HG03571 (cell line): ENCODE results near the gene GPR3.

Source experiments
- ATAC-seq: cut with Tn5 transposase; IDR thresholded peaks from one replicate; pipeline ENCODE4 v1.9.1; 2021; ENCODE audit not compliant: unreplicated experiment

GPR3 gene, protein sequence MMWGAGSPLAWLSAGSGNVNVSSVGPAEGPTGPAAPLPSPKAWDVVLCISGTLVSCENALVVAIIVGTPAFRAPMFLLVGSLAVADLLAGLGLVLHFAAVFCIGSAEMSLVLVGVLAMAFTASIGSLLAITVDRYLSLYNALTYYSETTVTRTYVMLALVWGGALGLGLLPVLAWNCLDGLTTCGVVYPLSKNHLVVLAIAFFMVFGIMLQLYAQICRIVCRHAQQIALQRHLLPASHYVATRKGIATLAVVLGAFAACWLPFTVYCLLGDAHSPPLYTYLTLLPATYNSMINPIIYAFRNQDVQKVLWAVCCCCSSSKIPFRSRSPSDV

DNA sequence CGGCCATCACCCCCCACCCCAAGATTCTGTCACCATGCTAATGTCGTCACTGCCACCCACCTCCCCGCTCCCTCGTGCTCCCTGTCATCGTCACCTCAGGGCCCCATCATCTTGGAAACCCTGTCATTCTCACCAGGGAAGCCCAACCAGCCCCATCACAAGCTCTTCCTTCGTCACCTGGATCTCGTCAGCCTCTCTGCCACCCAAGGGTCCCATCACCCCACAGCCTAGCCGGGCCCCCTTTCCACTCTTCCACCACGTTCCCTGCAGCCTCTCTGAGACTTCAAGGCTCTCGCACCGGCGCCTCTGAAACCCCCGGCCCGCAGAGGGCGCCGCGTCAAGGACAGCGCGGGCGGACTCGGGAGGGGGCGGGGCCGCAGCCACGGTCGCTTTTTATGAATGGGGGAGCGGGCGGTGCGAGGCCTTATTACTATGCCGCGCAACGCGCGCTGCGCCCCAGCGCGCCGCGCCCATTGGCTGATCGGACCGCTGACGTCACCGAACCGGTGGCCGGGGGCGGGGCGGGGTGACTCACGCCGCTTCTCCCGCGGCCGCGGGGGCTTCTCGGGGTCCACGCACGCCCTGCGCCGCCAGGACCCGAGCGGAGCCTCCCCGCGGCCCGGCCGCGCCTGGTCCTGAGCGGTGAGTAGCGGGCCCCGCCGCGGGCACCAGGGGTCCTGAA is at the start of gene GPR3:
GPR3 (plus strand) TSS at position 527 of the 682 bp plus-strand sequence. CDS start 1,177 bp downstream, outside the sequence.
- peak; percentile 65 for ATAC-seq

DNA sequence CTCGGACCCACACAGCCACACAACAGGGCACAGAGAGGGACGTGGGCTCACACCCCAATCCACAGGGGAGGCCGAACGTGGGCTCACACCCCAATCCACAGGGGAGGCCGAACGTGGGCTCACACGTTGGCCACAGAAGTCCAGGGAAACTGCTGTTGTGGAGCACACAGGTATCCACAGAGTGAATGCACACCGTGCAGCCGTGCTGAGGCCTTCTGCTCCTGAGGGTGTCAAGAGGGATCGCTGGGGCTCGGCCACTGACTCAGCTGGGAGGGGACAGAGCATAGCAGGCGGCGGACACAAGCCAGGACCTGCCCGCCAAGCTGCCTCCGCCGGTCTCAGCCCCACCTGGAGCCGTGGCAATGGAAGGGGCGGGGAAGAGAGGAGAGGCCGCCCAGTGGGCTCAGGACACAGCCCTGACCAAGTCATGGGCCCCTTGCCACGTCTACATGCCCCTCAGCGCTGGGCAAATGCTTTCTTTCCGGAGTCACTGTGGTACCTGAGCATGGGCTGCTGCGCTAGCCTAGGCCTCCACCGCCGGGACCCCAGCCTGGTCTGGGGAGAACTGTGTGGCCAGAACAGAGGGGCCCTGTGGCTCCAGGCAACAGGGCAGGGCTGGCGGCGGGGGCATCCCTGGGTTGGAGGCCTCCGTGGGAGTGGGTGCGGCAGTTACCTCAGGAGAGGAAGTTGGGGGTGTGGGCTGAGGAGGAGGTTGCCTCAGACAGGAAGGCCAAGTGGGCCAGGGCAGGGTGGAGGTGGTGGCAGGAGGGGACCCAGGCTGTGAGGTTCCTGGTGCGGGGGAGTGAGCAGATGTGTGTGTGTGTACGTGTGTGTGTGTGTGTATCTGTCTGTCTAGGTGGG is 49.4 kb upstream of the GPR3 start:
- ATAC-seq, result no peak

DNA sequence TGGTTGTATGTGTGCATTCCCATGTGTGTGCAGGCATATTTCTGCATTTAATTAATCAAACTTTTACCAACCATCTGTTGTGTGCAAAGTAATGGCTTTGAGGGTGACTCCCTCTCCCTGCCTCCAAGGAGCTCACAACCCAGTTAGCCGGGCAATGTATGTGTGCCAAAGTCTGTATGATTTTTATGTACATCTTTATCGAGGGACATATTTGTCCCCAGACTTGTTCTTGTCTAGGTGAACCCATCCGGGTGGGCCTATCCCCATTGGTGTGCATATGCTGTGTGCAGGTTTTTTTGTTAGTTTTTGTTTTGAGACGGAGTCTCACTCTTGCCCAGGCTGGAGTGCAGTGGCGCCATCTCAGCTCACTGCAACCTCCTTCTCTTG is 48.8 kb upstream of the GPR3 start:
- no peak for ATAC-seq

DNA sequence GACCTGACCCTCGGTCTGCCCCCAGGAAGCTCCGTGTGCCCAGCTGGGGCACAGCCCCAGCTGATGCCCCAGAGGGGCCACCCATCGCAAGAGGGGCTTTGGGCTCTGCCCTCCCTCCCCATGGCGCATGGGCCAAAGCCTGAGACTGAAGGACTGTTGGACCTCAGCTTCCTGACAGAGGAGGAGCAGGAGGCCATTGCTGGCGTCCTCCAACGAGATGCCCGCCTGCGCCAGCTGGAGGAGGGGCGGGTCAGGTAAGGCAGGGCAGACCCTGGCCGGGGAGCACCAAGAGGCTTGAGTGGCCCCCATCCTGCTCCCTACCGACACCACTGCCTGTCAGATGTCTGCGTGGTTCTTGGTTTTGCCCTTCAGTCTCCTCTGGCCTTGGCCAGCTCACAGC is 47.1 kb upstream of the GPR3 start:
- no peak for ATAC-seq

DNA sequence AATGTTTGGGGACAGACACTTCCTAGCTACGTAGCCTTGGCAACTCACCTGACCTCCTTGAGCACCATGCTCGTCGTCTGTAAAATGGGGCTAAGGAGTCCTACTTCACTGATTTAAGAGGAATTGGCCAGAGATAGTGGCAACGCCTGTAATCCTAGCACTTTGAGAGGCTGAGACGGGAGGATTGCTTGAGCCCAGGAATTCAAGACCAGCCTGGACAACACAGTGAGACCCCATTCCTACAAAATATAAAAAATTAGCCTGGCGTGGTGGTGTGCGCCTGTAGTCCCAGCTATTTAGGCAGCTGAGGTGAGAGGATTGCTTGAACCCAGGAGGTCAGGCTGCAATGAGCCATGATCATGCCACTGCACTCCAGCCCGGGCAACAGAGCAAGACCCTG is 46.1 kb upstream of the GPR3 start:
- ATAC-seq, result no peak

DNA sequence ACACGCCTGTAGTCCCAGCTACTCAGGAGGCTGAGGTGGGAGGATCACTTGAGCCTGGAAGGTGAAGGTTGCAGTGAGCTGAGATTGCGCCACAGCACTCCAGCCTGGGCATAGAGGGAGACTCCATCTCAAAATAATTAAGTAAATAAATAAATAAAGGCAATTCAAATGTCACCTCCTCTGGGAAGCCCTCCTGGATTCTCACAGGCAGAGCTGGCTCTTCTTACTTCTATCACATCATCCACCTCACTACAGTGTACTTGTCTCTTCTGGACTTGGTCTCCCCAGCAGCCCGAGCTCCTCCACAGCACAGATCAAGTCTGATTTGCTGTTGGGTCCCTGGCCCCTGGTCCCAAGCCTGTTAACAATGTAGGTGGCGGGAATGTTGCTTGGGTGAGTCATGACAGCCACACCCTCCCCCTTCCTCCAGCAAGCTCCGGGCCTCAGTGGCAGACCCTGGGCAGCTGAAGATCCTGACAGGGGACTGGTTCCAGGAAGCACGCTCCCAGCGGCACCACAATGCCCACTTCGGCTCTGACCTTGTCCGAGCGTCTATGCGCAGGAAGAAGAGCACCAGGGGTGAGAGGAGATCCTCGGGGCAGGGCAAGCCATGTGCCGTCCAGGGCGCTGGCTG is 45.3 kb upstream of the GPR3 start:
- no peak for ATAC-seq

DNA sequence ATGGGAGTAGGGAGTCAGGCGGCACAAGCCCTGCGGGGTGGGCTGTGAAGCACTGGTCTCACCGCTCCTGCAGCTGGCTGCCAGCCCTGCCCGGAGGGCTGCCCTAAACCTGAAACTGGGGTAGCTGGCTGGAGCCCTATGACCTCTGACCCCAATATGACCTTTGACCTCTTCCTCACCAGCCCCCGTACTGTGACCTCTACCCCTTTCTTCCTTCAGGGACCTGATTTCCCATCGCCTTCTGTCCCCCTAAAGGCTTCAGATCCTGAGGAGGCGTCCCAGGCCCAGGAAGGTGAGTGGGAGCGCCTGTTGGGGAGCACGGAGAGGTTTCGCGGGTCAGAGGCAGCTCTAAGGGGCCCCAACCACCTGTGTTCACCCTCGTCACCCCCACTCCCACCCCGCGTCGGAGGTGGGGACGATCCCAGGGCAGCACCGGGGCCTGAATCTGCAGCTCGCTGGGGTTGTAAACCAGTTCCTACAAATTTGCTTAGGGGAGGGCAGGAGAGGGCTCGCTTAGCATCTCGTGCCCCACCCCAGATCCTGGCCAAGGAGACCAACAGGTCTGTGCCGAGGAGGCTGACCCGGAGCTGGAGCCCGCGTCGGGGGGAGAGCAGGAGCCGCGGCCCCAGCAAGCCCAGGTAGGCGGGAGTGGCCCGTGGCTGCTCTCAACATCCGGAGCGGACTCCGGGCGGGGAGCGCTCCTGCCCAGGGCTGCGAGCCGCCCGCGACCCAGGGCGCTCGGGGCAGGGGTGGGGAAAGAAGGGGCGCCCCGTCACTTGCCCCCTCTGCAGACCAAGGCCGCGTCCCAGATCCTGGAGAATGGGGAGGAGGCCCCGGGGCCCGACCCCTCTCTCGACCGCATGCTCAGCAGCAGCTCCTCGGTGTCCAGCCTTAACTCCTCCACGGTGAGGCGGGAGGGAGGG is 43.3 kb upstream of the GPR3 start:
- no peak for ATAC-seq

DNA sequence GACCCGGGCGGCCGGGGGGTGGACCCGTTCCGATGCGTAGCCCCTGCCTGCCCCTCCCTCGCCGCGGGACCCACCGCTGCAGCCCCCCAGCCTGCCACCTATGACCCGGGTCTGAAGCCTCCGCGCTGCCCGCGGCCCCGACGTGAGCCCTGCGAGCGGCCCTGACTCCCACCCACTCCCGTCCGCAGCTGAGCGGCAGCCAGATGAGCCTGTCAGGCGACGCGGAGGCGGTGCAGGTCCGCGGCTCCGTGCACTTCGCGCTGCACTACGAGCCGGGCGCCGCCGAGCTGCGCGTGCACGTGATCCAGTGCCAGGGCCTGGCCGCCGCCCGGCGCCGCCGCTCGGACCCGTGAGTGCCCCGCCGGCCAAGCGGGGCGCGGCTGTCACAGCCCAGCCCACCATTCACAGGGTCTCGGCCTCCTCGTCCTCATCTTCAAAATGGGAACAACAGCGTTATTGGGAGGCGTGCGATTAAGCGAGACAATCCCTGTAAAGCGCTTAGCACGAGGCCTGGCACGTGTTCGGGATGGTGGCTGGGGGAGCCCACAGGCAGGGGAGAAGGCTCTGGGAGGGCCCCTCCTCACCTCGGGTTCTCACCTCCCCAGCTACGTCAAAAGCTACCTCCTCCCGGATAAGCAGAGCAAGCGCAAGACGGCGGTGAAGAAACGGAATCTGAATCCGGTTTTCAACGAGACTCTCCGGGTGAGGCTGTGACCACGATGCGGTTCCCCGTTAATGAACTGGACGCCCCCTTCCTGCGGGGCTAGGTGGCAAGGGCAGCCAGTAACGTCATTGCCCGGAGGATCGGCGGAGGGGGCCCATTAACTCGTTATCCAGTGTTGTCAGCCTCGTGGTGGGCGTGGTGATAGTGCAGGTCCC is 42.4 kb upstream of the GPR3 start:
- ATAC-seq, result no peak

DNA sequence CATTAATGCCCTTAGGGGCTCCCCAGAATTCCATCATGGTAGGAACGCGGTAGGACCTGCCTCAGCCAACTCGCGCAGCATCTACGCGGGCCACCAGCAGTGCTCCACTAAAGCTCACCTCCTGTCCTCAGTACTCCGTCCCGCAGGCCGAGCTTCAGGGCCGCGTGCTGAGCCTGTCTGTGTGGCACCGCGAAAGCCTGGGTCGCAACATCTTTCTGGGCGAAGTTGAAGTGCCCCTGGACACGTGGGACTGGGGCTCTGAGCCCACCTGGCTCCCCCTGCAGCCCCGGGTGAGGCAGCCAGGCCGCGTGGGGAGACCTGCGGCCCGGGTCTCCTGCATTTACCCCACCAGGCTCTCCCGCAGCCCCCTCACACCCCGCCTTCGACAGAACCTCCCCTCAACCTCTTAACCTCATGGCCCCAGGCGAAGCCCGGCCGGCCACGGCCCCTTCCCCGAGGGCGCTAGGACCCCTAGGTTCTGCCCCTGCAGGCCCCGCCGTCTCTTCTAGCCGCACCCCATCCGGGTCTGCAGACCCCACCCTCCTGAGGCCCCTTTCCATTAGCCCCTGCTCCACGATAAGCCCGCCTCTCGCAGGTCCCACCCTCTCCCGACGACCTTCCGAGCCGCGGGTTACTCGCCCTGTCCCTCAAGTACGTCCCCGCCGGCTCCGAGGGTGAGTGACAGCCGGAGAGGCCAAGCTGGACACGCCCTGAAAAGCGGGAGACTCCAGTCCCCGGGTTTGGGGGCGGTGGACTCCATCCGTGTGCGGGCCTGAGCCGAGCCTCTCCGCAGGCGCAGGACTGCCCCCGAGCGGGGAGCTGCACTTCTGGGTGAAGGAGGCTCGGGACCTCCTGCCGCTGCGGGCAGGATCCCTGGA is 41.5 kb upstream of the GPR3 start:
- no peak for ATAC-seq

DNA sequence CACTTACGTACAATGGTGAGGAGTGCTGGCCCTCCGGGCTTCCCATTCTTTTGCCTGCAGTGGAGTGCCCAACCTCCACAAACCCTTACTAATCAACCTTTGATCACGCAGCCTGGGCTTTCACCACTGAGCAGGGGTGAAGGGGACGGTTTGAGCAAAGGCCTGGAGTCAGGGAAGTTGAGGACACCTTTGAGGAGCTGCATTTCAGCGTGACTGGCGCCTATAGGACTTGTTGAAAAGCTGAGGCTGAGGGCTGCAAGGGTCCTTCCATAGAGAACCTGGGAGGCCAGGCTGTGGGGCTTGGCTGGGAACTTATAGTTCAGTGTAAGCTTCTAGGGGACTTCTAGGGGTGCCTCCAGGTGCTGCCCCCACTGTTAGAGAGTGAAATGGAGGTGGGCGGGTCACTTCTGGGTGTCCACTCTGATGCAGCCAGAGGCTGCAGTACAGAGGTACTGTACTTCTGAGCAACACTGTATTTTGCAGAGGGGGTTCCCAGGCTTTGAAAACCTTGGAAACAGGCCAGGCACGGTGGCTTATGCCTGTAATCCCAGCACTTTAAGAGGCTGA is 40.8 kb upstream of the GPR3 start:
- no peak for ATAC-seq

DNA sequence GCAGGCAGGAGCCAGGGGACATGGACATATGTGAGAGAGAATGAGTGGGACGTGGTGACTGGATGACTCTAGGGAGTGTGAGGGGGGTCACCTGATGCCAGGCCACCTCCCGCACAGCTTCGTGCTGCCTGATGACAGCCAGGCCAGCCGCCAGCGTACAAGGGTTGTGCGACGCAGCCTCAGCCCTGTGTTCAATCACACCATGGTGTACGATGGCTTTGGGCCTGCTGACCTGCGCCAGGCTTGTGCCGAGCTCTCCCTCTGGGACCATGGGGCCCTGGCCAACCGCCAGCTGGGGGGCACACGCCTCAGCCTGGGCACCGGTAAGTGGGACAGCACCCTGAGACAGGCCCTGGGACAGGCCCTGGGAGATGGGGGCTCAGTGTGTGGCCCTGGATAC is 39.3 kb upstream of the GPR3 start:
- no peak for ATAC-seq

DNA sequence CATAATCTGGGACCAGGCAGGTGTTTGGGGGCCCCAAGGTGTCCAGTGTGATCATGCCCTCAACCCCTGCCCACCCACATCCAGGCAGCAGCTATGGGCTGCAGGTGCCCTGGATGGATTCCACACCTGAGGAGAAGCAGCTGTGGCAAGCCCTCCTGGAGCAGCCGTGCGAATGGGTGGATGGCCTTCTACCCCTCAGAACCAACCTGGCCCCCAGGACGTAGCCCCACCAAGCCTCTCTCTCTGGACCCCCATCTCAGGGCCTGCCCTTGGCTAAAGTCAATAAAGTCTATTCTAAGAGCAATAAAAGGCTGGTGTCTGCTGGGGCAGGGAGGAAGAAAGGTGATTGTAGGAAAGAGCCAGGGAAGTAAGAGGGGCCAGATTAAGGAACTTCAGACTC is 38.8 kb upstream of the GPR3 start:
- no peak for ATAC-seq

DNA sequence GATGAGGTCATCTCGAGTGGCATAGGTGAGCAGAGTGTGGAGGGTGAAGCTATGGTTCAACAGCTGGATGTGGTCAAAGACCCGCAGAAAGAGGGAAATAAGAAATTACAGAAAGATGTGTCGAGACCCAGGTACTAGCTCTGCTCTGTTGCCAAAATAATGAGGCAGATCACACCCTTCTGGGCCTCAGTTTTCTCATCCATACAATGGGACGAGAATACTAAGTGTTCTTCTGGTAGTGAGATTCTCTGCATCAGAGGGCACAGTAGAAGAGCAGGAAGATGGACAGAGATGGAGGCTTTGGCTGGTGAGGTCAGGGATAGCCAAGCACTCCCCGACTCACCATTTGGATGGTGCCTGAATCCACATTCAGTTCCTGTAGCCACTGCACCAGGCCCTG is 36.7 kb upstream of the GPR3 start:
- no peak for ATAC-seq

DNA sequence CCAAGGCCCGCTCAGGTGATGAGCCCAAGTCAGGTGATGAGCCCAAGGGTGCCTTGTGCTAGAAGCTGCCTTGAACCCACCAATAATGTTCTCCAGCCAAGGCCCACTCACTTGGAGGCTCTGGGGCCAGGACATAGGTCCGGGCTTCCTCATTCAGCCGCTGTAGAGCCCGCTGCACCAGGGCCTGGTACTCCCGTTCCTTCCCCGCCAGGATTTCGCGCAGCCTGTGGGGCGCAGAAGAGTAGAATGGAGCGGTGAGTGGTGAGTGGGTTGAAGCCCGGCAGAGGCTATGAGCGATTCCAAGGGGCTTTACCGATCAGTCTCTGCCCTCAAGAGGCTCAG is 36.2 kb upstream of the GPR3 start:
- ATAC-seq, result no peak

DNA sequence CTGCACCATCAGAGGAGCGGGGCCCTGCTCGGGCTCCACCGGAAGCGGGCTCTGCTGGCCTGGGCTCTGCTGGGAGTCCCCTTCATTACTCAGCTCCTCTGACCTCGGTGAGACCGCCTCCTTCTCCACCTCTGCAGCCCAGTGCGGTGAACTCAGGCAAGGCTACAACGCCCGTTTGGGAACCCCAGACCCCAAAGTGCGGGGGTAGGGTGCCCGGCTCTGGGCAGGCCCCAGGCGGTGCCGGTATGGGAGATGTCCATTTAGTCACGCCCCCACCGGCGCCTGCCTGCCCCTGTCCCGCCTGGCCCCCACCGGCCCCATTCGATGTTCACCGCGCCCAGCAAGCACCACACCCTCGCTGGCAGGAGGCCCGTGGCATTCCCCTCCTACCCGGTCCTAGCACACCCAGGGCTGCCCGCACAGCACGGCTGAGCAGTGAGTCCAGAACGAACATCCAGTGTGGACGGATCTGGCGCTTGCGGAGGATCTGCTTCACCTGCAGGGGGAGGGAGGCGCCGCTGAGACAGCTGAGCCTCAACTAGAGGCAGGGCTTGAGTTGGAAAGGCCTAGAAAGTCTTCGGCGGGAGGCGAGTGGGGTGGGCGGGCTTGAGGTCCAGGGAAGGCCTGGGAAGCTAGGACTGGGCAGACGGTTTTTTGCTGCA is 35.7 kb upstream of the GPR3 start:
- no peak for ATAC-seq

DNA sequence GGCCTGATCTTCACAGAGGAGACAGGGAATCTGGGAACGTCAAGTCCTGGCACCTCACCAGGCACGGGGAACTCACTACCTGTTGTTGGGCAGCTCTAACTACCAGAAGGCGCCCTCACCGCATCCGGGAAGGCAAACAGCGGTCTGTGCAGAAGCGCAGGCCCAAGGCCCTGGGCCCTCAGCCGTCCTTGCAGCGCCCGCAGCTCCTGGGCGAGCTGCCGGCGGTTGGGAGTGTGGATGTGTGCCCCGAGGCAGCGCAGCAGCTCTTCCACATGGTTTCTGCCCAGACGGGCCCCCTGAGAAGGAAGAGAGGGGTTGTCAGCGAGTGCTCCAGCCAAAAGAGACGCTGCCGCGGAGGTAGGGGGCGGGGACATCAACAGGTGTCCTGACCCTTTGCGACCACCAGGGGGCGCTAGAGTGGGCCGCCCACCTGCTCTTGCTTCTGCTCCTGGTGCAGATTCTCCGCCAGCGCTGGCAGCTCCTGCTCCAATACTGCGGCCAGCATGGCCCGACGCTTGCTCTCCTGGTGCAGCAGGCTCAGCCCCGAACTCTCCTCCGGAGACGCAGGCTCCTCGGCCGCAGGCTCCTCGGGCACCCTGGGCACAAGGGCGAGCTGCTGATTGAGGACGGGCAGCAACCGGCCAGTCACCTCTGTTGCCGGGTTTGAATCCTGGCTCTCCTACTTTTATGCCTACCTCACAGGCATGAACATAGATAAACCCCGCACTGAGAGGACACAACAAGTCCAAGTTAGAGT is 35.0 kb upstream of the GPR3 start:
- ATAC-seq, result no peak
